CD4-positive, alpha-beta T cell treated with Interleukin-2 at 100 ng/mL for 4 hours (primary cell): ENCODE measurements around the gene MAP3K2.

Experiments used
- DNase-seq: peaks from one replicate; pipeline ENCODE4 v3.0.0-alpha.2; 2020; ENCODE audit warnings: low spot score

Gene MAP3K2

DNA sequence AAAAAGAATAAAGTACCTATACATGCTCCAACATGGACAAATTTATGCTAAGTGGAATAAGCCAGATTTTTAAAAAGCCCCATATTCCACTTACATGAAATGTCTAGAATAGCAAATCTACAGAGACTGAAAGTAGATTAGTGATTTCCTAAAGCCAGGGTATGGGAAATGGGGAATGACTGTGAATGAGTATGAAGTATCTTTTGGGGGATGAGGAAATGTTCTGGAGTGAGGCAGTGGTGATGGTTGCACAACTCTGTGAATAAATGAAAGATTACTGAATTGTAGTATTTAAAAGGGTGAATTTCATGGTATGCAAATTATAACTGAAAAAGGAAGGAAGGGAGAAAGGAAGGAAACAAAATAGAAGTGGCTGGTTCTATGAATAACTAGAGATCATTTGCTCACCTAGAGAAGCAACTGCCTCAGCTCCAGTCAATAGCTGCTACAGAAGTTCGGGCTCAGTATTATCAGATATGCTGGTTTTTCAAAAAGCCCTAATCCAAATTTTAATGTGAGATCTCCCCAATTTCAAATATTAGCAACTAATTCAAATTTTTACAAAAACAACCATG lies 39.3 kb downstream of the MAP3K2 start:
- DNase-seq, result no peak

GRCh38 chr2:127347734-127348392 lies 39.9 kb downstream of the MAP3K2 start:
- no peak for DNase-seq

GRCh38 chr2:127347015-127347414 lies 40.8 kb downstream of the MAP3K2 start:
- DNase-seq, result no peak

GRCh38 chr2:127343277-127343676 lies 44.5 kb downstream of the MAP3K2 start:
- no peak for DNase-seq

DNA sequence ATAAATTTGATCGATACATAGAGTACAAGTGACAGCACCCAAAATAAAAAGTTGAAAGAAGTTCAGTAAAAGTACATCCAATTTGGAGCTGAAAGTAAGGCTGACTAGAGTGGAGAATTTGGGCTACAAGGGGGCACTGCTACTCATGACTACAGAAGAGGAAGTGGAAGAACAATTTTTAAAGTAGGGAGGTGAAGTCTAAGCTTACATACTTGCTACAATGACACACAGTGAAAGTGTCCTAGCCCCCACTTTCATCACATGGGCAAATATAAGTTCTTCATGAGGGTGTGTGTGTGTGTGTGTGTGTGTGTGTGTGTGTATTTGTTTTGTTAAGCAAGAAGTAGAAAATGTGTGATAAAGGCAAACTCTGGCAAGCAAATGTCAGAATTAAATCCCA lies 45.7 kb downstream of the MAP3K2 start:
- DNase-seq, result no peak

DNA sequence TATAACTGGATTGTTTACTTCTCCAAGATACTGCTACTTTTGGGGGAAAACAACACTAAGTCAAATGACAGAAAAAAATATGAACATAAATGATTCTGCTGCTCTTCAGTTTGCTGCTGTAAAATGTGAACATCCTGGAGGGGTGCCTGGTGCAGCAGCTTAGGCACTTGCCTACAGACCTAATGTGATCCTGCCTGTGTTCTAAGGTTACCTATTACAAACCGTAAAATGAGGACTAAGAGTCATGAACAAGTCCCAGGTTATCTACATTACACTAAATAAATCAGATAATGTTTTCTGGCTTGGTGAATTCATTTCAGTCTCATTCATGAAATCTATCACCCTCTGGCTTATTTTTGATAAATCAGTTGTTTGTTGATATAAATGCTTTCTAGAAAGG lies 55.4 kb downstream of the MAP3K2 start:
- DNase-seq, result no peak

DNA sequence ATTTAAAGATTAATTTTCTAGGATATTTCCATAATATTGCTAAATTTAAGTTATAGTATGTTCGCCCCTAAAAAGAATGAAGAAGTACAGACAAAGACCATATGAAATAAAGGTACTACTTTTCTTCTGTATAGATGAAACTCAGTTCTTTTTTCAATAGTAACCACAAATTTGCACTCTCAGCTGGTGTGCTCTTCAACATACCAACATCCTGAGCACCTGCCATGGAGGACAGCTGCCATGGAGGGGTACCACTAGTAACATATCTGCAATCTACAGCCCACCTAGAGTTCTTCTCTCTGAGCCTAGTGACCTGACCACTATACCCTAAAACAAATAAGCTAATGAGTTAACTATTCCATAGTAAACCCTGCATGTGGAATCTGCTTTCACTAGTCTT lies 57.0 kb downstream of the MAP3K2 start:
- DNase-seq, result no peak

DNA sequence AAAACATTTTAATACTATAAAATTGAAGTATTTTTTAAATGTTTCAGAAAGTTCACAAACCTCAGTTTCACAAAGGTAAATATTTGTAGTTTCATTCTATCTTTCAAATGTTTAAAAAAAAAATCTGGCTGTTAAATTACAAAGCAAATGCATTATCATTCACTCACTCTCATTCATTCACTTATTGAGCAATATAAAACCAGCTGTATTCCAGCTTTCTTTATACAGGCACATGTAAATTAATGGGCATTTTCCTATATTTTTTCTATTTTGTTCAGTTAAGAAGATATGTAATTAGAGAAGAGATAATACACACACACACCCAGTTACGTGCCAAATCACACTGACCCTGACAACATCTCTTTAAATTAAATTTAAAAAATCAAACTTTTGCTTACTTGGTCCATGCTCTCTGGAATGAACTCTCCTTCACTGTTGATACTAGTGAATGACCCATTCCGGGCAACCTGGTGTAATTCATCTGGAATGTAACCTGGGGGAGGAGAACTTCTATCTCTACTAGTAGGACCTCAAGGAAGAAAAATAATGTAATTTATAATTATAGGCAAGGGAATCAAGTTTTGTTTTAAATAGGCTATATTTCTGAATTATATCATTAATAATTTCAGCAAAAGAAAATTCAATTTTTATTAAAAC lies 61.4 kb downstream of the MAP3K2 start:
- DNase-seq, result no peak

DNA sequence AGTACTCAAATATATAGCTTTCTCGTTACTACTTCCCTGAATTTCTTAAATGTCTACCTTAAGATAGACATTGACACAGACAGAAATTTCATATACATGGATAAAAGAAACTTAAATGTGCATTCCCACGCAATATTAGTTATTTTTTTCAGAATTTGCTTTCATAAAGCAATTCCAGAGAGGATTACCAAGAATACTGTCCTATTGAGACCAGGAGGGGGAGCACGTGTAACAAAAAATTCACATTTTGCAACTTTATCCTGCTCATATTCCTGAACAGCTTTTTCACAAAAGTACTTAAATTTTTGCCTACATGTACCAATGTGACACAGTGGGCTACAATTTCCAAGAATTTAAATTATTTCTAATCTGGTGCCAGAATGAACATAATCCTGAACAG lies 63.1 kb downstream of the MAP3K2 start:
- peak; percentile 12 for DNase-seq

GRCh38 chr2:127321303-127321702 lies 66.5 kb downstream of the MAP3K2 start:
- no peak for DNase-seq

DNA sequence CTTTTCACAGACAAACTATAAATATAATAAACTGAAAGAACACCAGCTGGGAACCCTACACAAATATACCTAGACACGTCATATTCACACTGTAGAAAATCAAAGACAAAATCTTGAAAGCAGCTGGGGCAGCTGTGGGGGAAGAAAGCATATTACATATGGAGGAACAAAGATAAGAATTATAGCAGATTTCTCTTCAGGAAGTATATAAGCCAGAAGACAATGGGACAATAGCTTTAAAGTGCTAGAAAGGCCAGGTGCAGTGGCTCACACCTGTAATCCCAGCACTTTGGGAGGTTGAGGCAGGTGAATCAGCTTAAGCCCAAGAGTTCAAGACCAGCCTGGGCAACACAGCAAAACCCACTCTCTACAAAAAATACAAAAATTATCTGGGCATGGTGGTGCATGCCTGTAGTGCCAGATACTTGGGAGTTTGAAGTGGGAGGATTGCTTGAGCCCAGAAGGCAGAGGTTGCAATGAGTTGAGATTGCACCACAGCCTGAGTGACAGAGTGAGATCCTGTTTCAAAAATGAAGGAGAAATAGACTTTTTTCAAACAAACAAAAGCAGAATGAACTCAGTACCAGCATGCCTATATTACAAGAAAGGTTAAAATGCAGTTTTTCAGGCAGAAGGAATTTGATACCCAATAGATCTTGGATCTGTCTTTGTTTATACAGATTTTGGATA lies 67.0 kb downstream of the MAP3K2 start:
- no peak for DNase-seq

DNA sequence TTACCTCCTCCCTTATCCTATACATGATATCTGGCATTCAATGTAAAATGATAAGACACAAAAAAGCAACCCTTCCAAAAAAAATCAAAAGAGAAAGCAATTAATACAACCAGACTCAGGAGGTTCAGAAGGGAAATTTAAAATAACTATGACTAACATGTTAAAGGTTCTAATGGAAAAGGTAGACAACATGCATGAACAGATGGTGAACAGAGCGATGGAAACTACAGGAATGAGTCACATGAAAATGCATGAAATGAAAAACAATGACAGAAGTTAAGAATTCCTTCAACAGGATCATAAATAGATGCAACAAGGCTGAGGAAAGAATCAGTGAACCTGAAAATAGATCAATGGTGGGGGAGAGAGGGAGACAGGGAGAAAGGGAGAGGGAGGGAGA lies 67.7 kb downstream of the MAP3K2 start:
- no peak for DNase-seq

GRCh38 chr2:127314193-127314988 lies 73.4 kb downstream of the MAP3K2 start:
- no peak for DNase-seq

- peak; percentile 5 for DNase-seq
Measured at GRCh38 chr2:127313406-127313805, 74.4 kb downstream of the MAP3K2 start.

DNA sequence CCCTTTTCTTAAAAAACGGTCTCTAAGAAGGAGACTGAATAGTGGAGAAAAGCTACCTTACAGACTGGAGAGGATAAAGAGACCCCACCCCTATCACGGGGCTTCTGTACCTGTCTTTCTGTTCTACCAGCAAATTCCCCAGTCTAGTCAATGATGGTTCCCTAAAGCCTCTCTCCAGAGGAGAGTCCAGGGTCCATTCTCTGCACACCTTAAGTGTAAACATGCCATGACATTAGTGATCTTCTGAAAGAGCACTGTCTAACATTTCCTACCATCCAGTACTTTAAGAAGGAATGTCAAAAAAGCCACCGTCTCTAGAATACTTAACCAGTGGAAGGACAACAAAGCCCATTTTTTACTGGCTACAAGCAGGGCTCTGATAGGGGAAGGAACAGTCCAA lies 76.8 kb downstream of the MAP3K2 start:
- no peak for DNase-seq

- DNase-seq, result no peak
Measured at GRCh38 chr2:127309468-127309867, 78.3 kb downstream of the MAP3K2 start.

DNA sequence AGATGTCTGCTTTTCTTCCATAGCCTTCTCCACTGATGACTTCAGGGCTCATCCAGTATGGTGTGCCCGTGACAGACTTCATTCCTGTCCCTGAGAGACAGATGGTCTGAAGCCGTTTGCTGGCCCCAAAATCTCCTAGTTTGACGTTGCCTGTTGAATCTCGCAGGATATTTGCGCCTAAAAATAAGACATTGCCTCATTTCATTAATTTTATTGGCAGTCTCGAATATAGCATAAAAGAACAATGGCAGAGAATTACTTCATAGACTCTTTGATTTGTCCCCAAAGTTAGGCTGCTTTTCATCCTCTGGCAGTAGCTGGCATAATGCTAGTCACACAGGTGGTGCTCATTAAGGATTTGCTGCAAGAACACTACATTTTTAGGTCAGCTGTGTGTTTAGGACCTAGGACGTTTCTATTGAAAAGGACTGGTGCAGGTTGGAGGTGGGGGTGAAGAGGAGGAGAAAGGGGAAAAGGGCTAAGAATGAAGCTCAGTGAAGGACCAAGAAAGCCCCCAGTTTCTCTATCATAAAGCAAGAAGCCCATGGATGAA lies 79.1 kb downstream of the MAP3K2 start:
- DNase-seq, result no peak

DNA sequence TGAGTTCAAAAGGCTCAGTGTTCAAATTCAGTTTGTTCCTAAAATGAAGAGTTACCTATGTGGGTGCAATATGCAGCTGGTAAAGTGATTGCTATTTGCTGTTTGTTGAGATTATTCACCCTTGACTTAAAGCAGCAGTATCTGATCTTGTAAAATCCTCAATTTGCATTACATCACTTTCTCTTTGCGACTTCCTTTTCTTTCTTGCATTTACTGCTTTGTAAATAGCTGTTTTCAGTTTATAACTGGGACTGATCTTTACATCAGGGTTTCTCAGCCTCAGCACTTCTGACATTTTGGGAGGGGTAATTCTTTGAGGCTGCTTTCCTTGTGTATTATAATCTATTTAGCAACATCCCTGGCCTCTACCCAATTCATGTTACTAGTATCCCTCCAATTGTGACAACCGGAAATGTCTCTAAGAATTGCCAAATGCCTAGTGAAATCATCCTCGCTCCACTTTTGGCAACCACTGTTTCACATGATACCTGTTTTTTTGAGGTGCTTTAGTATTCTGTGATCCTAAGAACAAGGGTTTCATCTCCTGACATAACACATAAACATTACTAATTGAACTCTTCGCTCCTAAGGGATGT lies 81.7 kb downstream of the MAP3K2 start:
- DNase-seq, result no peak

DNA sequence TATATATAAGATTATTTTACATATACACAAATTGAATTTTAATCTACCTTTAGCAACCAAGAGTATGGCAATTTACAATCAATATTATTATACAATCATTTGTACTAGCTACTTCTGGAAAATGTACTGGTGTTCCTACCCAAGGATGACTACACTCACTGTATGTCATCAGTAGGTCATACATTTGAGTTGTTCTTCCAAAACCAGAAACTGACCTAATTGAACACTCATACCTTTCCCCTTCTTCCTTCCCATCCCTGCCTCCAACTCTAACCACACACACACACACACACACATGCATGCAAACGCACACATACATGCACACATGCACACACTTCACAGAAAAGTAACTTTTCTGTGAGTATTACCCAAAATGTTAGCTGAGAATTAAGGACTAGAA lies 85.6 kb downstream of the MAP3K2 start:
- no peak for DNase-seq

GRCh38 chr2:127293748-127294562 lies 93.8 kb downstream of the MAP3K2 start, which contains the start of gene ERCC3:
Gene ERCC3, minus strand, starts transcription at chr2:127294144. Its CDS starts 63 bp downstream, at chr2:127294081.
- DNase-seq, result peak; percentile 80

GRCh38 chr2:127293386-127293747 lies 94.4 kb downstream of the MAP3K2 start:
- DNase-seq, result no peak
